ENCODE measurements around the gene GSTA4. TPM values are rescaled to one million over a fixed set of nuclear protein-coding genes. Genes with fewer than 3 reads are reported as not detected.

The GSTA4 gene
- polyA plus RNA-seq, 4 donors, result 11.3 to 81.0 (median 22.5) TPM

Other genes with a start within 250 kb of the GSTA4 start
- 100 to 1,000 TPM in 1 of 4 donors, 10 to 100 TPM in 3; 21.5 to 232 (median 56.4) TPM for gene GSTA2, start 231.8 kb downstream of the GSTA4 start, polyA plus RNA-seq
- 1,000 to 10,000 TPM in 2 of 4 donors, 100 to 1,000 TPM in 2; 174 to 2,206 (median 874) TPM for gene GSTA1, start 191.5 kb downstream of the GSTA4 start, polyA plus RNA-seq
- not detected for gene GSTA5, start 154.5 kb downstream of the GSTA4 start, polyA plus RNA-seq
- not detected for gene GSTA3, start 85.6 kb downstream of the GSTA4 start, polyA plus RNA-seq
- gene CILK1, start 66.5 kb upstream of the GSTA4 start, polyA plus RNA-seq, result 10 to 100 TPM in 2 of 4 donors, 1 to 10 TPM in 2; 5.9 to 49.9 (median 10.6) TPM
- 100 to 1,000 TPM in 1 of 4 donors, 10 to 100 TPM in 3; 30.6 to 121 (median 39.0) TPM for gene FBXO9, start 70.1 kb upstream of the GSTA4 start, polyA plus RNA-seq
- not detected for gene GCM1, start 153.6 kb upstream of the GSTA4 start, polyA plus RNA-seq